GM18498 (cell line): ENCODE results near the gene SERPINA1.

Experiments used
- ATAC-seq: cut with Tn5 transposase; IDR thresholded peaks from one replicate; pipeline ENCODE4 v1.9.1; 2021; ENCODE audit warnings: mild to moderate bottlenecking, moderate library complexity; ENCODE audit not compliant: unreplicated experiment

The SERPINA1 gene

DNA sequence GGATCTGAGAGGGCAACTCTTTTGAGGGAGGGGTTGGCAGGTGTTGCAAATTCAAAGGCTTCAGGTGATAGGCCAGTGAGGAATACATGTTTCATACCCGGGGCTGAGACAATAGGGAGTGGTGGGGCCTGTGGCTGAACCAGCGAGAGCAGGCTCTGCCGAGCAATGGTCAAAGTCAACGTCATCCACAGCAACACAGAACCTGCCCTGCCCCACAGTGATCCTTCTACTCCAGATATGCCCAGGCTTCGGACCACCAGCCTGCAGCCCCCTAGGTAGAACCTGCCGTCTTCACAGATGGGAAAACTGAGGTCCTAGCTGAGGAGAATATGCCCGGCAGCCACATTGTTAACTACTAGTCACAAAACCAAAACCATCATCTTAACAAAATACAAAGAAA lies 4.1 kb downstream of the SERPINA1 start:
- no peak for ATAC-seq

- ATAC-seq: no peak
These were observed 4.6 kb downstream of the SERPINA1 start for GRCh38 chr14:94383777-94384176.

- no peak for ATAC-seq
These were observed 5.4 kb downstream of the SERPINA1 start for GRCh38 chr14:94382716-94383596.

DNA sequence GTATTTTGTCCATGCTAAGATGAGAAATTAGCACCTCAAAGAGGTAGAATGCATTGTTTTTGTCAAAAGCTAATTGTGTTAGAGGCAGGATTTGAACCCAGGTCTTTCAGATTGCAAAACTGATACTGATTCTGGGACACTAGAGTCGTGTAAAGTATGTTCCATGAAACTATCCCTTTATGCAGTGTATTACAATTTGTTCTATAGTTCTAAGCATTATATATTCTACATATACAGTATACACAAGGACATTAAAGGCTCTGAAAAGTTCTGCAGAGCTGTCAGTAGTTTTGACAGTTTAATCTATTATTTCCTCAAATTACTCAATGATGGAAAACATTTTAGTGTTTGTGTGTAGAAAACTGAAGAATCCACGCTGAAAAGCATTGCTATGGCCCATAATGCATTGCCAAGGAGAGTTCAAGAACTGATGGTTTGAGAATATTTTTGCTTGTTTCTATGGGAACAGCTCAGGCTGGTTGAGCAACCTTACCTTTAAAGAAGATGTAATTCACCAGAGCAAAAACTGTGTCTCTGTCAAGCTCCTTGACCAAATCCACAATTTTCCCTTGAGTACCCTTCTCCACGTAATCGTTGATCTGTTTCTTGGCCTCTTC lies 6.2 kb downstream of the SERPINA1 start:
- ATAC-seq: no peak

DNA sequence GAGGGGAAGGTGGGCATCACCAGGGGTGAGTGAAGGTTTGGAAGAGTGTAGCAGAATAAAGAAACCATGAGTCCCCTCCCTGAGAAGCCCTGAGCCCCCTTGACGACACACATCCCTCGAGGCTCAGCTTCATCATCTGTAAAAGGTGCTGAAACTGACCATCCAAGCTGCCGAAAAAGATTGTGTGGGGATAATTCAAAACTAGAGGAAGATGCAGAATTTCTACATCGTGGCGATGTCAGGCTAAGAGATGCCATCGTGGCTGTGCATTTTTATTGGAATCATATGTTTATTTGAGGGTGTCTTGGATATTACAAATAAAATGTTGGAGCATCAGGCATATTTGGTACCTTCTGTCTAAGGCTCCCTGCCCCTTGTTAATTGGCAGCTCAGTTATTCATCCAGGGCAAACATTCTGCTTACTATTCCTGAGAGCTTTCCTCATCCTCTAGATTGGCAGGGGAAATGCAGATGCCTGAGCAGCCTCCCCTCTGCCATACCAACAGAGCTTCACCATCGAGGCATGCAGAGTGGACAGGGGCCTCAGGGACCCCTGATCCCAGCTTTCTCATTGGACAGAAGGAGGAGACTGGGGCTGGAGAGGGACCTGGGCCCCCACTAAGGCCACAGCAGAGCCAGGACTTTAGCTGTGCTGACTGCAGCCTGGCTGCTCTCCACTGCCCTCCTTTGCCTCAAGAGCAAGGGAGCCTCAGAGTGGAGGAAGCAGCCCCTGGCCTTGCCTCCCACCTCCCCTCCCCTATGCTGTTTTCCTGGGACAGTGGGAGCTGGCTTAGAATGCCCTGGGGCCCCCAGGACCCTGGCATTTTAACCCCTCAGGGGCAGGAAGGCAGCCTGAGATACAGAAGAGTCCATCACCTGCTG lies 7.0 kb downstream of the SERPINA1 start:
- ATAC-seq: no peak

DNA sequence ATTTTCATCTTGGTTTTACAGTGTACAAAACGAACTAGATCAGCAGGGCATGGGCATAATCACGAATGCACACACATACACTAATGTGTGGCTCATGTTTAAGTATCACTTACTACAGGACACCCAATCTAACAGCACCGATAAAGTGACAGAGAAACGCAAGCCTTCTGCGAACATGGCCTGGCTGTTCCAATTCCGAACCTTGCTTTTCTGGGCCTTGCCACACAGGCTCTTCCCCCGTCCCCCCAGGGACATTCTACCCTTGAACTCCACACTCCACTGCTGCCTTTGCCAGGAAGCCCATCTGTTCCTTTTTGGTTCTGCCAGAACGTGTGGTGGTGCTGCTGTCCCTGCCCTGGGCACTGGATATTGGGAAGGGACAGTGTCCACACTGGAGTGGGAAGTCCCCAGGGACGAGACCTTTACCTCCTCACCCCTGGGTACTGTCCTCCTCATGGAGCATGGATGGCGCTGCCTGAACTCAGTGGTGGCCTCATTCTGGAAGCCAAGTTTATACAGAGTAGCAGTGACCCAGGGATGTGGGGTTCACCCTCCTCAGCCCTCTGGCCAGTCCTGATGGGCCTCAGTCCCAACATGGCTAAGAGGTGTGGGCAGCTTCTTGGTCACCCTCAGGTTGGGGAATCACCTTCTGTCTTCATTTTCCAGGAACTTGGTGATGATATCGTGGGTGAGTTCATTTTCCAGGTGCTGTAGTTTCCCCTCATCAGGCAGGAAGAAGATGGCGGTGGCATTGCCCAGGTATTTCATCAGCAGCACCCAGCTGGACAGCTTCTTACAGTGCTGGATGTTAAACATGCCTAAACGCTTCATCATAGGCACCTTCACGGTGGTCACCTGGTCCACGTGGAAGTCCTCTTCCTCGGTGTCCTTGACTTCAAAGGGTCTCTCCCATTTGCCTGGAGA lies 7.9 kb downstream of the SERPINA1 start:
- no peak for ATAC-seq

GRCh38 chr14:94379291-94380224 lies 8.8 kb downstream of the SERPINA1 start:
- no peak for ATAC-seq

DNA sequence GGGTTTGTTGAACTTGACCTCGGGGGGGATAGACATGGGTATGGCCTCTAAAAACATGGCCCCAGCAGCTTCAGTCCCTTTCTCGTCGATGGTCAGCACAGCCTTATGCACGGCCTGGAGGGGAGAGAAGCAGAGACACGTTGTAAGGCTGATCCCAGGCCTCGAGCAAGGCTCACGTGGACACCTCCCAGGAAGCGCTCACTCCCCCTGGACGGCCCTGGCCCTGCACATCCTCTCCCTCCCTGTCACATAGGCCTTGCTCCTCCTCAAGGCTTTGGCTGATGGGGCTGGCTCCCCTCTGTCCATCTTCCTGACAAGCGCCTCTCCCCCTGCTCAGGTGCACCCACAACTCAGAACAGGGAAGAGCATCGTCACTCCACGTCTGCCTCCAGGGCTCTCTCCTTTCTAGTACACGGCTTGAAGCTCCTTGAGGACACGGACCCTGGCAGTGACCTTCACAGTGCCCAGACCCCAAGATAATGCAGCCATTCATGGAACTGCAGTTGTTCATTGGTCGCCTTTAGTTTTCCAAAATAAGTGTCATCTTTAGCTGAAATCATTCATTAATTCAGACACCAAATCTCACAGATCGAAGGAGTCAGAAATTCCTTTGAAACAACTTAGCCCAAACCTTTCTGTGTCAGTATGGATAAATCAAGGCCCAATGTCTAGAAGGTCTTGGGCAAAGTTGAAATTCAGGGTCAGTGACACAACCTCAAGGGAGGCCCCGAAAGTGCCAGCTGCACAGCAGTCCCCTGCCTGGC lies 9.7 kb downstream of the SERPINA1 start:
- no peak for ATAC-seq

GRCh38 chr14:94377866-94378470 lies 10.4 kb downstream of the SERPINA1 start:
- ATAC-seq: no peak

- no peak for ATAC-seq
These were observed 11.2 kb downstream of the SERPINA1 start for GRCh38 chr14:94376976-94377865.

DNA sequence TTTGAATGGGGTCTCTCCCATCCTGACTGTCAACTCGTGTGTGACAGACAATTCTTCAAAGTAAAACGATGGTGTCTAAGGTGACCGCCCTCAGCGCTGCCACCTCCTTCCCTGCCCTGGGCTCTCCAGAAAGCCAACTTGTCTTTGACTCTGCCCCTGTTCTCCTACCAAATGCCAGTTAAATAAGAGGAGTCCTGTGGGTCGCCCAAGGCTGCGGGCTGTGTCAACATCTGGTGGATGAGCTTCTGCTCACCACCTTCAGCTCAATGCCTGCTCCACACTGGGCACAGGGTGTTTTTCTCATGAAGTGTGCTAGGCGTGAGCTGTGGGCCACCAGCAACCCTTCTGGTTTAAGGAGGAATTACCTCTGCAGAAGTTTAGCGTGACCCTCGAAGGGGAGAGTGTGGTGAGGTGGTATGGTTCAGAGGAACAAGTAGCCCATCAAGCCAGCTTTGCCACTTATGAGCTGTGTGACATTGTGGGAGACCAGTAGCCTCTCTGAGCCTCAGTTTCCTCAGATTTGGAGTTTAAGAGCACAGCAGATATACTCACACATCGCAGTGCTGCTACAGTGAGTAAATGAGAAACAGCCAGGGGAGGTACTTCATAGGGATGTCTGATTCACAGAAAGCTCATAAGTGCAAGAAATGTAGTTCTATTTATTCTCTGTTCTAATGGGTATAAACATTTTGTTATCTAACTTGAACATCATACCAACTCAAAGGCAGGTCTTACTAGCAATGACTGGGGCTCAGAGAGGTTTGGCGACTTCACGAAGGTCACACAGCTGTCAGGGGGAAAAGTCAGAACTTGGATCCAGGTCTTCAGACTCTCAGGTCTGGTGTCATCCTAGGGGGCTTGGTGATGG lies 12.1 kb downstream of the SERPINA1 start:
- ATAC-seq: no peak

- ATAC-seq: no peak
These were observed 12.8 kb downstream of the SERPINA1 start for GRCh38 chr14:94375552-94376107.

DNA sequence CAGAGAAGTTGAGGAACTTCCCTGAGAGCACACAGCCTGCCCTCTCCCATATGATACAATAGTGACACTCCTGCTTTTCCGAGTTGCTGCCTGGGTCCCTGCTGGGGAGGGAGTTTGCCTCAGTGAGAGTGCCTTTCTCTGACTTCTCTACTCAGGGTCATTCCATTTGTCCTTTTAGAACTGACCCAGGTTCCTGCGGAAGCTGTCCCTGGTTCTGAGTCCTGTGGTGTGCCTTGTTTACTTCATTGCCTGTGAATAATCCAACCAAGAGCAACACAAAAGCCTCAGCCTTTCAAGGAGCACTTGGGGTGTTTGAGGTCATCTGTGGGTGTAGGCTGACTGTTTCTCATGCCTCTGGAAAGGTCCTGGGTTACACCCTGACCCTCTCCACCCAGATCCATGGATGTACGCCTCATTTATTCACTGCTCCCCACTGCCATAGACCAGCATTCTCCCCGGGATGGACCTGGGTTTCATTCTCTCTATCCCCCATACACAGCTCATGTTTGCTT lies 13.6 kb downstream of the SERPINA1 start:
- no peak for ATAC-seq

DNA sequence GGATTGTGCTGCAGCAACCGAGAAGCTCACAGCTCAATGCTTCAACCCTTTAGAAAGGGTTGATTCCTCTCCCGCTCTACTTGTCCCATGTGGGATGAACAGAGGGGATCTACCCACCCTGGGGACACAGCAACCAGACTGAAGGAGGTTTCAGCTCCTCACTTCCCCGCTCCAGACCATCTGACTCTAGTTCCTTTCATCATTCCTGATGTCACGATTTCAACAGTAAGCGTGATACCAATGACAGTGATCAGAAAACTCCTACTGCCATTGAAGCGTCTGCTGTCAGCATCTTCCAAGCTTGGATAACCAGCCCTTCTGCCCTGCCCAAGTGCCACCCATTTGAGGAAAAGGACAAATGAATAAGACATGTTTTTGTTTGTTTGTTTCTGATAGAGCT lies 14.3 kb downstream of the SERPINA1 start:
- ATAC-seq: no peak

DNA sequence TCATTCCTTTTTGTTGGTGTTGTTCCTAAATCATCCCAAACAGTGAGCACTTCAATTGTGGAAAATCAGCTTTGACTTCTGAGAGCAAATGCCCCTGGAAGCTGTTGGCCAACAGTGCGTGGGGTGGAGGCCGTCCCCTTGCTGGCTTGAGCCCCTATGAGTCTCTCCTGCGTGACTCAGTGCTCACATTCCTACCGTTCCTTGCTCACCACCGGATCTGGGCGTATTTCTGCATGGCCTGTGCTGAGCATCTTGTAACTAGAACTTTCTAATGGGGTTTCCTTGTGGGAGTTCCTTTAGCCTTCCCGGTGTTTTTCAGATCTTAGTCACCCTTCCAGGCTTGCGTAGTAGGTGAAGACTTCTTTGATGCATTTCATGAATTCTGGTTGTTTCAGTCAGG lies 14.7 kb downstream of the SERPINA1 start:
- no peak for ATAC-seq
